ENCODE results near the gene NPAS3. TPM values are rescaled to one million over a fixed set of nuclear protein-coding genes. Genes with fewer than 3 reads are reported as not detected.

The NPAS3 gene
- polyA plus RNA-seq, 2 of the 4 experiments (the other 2 are of a cell fraction) = not detected

DNA sequence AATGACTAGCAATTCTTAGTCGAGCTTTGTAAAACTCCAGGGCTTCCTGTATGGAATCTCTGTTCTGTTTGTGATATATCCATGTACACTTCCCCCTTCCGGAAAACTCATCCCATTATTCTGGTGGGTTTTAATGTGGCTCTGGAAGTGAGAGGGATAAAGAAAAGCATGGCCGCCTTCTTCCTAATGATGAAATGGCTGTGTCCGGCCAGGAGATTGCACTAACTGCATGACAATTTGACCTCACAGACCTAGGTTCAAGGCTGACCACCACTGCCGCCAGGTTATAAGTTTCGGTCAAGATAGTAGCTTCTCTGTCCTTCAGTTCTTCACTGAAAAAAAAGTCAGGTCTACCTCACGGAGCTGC lies 41.0 kb upstream of the NPAS3 start (continued):
- TF ChIP-seq, protein P1, sequence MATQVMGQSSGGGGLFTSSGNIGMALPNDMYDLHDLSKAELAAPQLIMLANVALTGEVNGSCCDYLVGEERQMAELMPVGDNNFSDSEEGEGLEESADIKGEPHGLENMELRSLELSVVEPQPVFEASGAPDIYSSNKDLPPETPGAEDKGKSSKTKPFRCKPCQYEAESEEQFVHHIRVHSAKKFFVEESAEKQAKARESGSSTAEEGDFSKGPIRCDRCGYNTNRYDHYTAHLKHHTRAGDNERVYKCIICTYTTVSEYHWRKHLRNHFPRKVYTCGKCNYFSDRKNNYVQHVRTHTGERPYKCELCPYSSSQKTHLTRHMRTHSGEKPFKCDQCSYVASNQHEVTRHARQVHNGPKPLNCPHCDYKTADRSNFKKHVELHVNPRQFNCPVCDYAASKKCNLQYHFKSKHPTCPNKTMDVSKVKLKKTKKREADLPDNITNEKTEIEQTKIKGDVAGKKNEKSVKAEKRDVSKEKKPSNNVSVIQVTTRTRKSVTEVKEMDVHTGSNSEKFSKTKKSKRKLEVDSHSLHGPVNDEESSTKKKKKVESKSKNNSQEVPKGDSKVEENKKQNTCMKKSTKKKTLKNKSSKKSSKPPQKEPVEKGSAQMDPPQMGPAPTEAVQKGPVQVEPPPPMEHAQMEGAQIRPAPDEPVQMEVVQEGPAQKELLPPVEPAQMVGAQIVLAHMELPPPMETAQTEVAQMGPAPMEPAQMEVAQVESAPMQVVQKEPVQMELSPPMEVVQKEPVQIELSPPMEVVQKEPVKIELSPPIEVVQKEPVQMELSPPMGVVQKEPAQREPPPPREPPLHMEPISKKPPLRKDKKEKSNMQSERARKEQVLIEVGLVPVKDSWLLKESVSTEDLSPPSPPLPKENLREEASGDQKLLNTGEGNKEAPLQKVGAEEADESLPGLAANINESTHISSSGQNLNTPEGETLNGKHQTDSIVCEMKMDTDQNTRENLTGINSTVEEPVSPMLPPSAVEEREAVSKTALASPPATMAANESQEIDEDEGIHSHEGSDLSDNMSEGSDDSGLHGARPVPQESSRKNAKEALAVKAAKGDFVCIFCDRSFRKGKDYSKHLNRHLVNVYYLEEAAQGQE (IDR thresholded peaks at IDR 0.05) = no peak
- TF ChIP-seq POLR2A (IDR thresholded peaks at IDR 0.05; ENCODE audit: low read length) = no peak
- no peak for TF ChIP-seq KDM5A (IDR thresholded peaks at IDR 0.05)
- TF ChIP-seq HOXB5 (CRISPR knock-in tag; IDR thresholded peaks at IDR 0.05) = no peak

DNA sequence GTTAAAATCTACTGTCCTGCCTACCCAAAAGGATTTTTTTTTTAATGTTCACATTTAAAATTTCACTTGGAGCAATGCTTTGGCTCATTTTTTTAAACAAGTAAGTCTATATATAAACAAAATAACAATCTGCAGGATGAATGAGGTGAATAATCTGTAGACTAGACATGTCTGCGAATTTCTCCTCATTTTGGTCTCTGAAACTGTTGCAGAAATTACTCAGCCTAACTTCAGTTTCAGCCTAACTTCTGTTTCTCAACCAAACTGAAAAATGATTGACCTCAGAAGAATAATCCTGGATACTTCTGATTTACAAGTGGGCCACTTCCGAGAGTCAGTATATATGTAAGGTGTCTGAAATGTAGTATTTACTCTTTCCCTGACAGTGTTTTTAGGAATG lies 39.8 kb upstream of the NPAS3 start:
- DNase-seq (ENCODE audit: low read depth in 1 of 2, low spot score in 1 of 2) (no peak), FAIRE-seq (no peak), ATAC-seq (no peak)
- Histone ChIP-seq H3K9me3 (no peaks in the 10 kb centered on the region), H3K27ac (no peak overlapping the region), H3K4me2 (no peak overlapping the region), H3K4me3 (no peak overlapping the region), H3K4me1 (no peaks in the 10 kb centered on the region)
- WGBS (ENCODE audit: missing lambda C conversion rate) = 35% methylated on average over 2 of the region's 2 CpGs
- ChIA-PET CTCF (interaction anchor here (0.6 kb wide), 1 partner anchor 159 kb away, joined by 3 read pairs; no protein-coding TSS in a partner anchor), POLR2A (no interaction called here)
- TF ChIP-seq, protein P2, sequence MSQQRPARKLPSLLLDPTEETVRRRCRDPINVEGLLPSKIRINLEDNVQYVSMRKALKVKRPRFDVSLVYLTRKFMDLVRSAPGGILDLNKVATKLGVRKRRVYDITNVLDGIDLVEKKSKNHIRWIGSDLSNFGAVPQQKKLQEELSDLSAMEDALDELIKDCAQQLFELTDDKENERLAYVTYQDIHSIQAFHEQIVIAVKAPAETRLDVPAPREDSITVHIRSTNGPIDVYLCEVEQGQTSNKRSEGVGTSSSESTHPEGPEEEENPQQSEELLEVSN (IDR thresholded peaks at IDR 0.05; ENCODE audit: borderline replicate concordance, low read depth) = no peak
- TF ChIP-seq RNF2 (IDR thresholded peaks at IDR 0.05; ENCODE audit: borderline replicate concordance, low read depth) = no peak
- TF ChIP-seq CHD2 (IDR thresholded peaks at IDR 0.05; ENCODE audit: low read length, partially characterized antibody) = no peak
- no peak for TF ChIP-seq HOXB13 (CRISPR knock-in tag; IDR thresholded peaks at IDR 0.05; ENCODE audit: low read depth)
- no peak for TF ChIP-seq MAFK (IDR thresholded peaks at IDR 0.05; ENCODE audit: partially characterized antibody)
- TF ChIP-seq, protein P3, sequence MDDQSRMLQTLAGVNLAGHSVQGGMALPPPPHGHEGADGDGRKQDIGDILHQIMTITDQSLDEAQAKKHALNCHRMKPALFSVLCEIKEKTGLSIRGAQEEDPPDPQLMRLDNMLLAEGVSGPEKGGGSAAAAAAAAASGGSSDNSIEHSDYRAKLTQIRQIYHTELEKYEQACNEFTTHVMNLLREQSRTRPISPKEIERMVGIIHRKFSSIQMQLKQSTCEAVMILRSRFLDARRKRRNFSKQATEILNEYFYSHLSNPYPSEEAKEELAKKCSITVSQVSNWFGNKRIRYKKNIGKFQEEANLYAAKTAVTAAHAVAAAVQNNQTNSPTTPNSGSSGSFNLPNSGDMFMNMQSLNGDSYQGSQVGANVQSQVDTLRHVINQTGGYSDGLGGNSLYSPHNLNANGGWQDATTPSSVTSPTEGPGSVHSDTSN (IDR thresholded peaks at IDR 0.05) = no peak
- no peak for TF ChIP-seq ESRRA (IDR thresholded peaks at IDR 0.05; ENCODE audit: borderline replicate concordance, low read length)
- TF ChIP-seq, protein P4, sequence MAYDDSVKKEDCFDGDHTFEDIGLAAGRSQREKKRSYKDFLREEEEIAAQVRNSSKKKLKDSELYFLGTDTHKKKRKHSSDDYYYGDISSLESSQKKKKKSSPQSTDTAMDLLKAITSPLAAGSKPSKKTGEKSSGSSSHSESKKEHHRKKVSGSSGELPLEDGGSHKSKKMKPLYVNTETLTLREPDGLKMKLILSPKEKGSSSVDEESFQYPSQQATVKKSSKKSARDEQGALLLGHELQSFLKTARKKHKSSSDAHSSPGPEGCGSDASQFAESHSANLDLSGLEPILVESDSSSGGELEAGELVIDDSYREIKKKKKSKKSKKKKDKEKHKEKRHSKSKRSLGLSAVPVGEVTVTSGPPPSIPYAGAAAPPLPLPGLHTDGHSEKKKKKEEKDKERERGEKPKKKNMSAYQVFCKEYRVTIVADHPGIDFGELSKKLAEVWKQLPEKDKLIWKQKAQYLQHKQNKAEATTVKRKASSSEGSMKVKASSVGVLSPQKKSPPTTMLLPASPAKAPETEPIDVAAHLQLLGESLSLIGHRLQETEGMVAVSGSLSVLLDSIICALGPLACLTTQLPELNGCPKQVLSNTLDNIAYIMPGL (CRISPR knock-in tag; IDR thresholded peaks at IDR 0.05; ENCODE audit: borderline replicate concordance) = no peak
- no peak for TF ChIP-seq ZSCAN20 (CRISPR knock-in tag; IDR thresholded peaks at IDR 0.05)
- TF ChIP-seq, protein P5, sequence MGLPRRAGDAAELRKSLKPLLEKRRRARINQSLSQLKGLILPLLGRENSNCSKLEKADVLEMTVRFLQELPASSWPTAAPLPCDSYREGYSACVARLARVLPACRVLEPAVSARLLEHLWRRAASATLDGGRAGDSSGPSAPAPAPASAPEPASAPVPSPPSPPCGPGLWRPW (IDR thresholded peaks at IDR 0.05) = no peak
- TF ChIP-seq CBX2 (IDR thresholded peaks at IDR 0.05; ENCODE audit: borderline replicate concordance, low read depth) = no peak
- TF ChIP-seq BHLHE40 (IDR thresholded peaks at IDR 0.05; ENCODE audit: low read depth, low read length) = no peak
- no peak for TF ChIP-seq POLR2A (IDR thresholded peaks at IDR 0.05; ENCODE audit: low read length)
- TF ChIP-seq HOXB5 (CRISPR knock-in tag; IDR thresholded peaks at IDR 0.05) = no peak

DNA sequence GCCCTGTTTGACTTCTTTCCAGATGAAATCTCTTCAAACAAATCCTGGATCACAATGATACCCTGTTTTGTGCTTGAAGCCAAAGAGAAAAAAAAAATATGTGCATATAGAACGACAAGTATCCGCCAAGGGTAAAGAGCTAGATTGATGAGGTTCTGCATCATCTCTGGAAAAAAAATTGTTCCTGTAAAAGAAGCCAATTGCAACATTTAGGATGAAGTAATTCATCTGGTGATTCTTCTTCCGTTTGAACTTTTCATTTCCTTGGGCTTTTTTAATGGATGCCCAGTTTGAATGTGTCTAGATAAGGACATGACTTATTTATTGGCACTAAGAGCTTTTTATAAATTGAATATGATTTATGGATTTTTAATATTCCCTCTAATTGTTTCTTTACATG lies 38.1 kb upstream of the NPAS3 start:
- FAIRE-seq (no peak), ATAC-seq (no peak), DNase-seq (ENCODE audit: low read depth in 1 of 2, low spot score in 1 of 2) (no peak)
- ChIA-PET CTCF (no interaction called here), POLR2A (no interaction called here)
- WGBS (ENCODE audit: missing lambda C conversion rate) = 58% methylated on average over 3 of the region's 3 CpGs
- Histone ChIP-seq H3K4me3 (no peak overlapping the region), H3K9me3 (no peaks in the 10 kb centered on the region), H3K27ac (no peak overlapping the region), H3K4me2 (no peak overlapping the region), H3K4me1 (no peaks in the 10 kb centered on the region)
- TF ChIP-seq HDAC2 (IDR thresholded peaks at IDR 0.05) = no peak
- TF ChIP-seq, protein P6, sequence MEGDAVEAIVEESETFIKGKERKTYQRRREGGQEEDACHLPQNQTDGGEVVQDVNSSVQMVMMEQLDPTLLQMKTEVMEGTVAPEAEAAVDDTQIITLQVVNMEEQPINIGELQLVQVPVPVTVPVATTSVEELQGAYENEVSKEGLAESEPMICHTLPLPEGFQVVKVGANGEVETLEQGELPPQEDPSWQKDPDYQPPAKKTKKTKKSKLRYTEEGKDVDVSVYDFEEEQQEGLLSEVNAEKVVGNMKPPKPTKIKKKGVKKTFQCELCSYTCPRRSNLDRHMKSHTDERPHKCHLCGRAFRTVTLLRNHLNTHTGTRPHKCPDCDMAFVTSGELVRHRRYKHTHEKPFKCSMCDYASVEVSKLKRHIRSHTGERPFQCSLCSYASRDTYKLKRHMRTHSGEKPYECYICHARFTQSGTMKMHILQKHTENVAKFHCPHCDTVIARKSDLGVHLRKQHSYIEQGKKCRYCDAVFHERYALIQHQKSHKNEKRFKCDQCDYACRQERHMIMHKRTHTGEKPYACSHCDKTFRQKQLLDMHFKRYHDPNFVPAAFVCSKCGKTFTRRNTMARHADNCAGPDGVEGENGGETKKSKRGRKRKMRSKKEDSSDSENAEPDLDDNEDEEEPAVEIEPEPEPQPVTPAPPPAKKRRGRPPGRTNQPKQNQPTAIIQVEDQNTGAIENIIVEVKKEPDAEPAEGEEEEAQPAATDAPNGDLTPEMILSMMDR (IDR thresholded peaks at IDR 0.05) = no peak
- TF ChIP-seq TP53 (CRISPR knock-in tag; IDR thresholded peaks at IDR 0.05) = no peak
- TF ChIP-seq, protein P7, sequence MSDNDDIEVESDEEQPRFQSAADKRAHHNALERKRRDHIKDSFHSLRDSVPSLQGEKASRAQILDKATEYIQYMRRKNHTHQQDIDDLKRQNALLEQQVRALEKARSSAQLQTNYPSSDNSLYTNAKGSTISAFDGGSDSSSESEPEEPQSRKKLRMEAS (IDR thresholded peaks at IDR 0.05) = no peak
- no peak for TF ChIP-seq HOXB13 (CRISPR knock-in tag; IDR thresholded peaks at IDR 0.05; ENCODE audit: low read depth)
- TF ChIP-seq JUN (IDR thresholded peaks at IDR 0.05) = no peak
- no peak for TF ChIP-seq CBX2 (IDR thresholded peaks at IDR 0.05; ENCODE audit: borderline replicate concordance, low read depth)
- TF ChIP-seq POLR2AphosphoS2 (conservative IDR thresholded peaks at IDR 0.05; ENCODE audit: low read length) = no peak
- no peak for TF ChIP-seq MYC (IDR thresholded peaks at IDR 0.05; ENCODE audit: borderline replicate concordance, low read length)
- no peak for TF ChIP-seq KDM5A (IDR thresholded peaks at IDR 0.05)
- TF ChIP-seq, protein P4 (CRISPR knock-in tag; IDR thresholded peaks at IDR 0.05; ENCODE audit: borderline replicate concordance) = no peak

Measured in A549 (cell line).